ENCODE results near the gene MUC15. TPM values are rescaled to one million over a fixed set of nuclear protein-coding genes. Genes with fewer than 3 reads are reported as not detected.
A peak's percentile ranks its signal among the peaks of the same experiment; 100 is the strongest.
"Not testable (repeated sequence)": the region's sequence is repeated elsewhere in the genome, so short reads cannot be mapped to it uniquely, and the experiment has no call there.

MUC15 gene
- total and polyA plus RNA-seq, 2 donors, result 6.1 to 24.5 TPM

DNA sequence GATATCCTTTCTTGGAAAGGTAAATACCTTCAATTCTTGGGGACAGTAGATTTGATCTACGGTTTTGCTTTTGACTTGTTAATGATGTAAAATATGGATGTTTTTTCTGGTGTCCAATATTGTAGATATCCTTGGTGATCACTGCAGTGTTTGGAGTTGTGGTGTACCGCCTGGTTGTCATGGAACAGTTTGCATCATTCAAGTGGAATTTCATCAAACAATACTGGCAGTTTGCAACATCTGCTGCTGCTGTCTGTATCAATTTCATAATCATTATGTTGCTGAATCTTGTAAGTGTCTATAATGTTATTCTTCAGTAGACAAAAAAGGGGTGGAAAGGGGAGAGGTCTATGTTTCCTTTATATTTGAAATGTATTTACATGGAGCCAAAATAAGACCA is 27.4 kb upstream of the MUC15 start:
- Histone ChIP-seq H3K9me3 (ENCODE audit: control insufficient read depth in 2 of 2, insufficient read depth in 1 of 2, low read length in 1 of 2) (no peaks in the 10 kb centered on the region), H3K4me1 (ENCODE audit: control insufficient read depth in 2 of 2, insufficient read depth in 2 of 2, low read length in 2 of 2) (no peaks in the 10 kb centered on the region), H3K36me3 (ENCODE audit: control insufficient read depth in 2 of 2, insufficient read depth in 2 of 2, low read length in 1 of 2) (no peaks in the 10 kb centered on the region), H3K4me3 (ENCODE audit: low read length in 2 of 2) (no peak overlapping the region), H3K27me3 (ENCODE audit: control insufficient read depth in 2 of 2, insufficient read depth in 1 of 2, low read length in 1 of 2) (no peaks in the 10 kb centered on the region), H3K27ac (ENCODE audit: low read depth in 1 of 2, low read length in 1 of 2) (no peak overlapping the region)
- DNase-seq (ENCODE audit: low read depth in 6 of 9, low spot score in 9 of 9), result no peak
- 90% methylated on average over 2 of the region's 2 CpGs for WGBS

DNA sequence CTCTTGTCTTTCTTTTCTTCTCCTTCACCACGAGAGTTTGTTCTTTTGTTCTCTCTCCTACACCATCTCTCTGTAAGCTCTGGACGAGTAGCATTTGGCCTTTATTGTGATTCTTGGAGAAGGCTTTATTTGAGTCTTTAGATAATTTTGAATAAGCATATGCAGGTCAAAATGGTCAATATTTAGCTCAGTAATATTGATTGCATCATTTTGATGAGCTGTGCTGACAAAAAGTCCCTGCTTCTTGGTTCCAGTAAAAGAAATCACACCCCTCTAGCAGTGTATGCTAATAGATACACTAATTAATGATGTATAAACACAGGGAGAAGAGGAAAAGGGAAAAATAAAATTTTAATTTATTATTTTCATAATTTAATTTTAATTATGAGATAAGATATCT is 25.8 kb upstream of the MUC15 start:
- no peaks in the 10 kb centered on the region for H3K27me3 ChIP-seq (ENCODE audit: control insufficient read depth in 2 of 2, insufficient read depth in 1 of 2, low read length in 1 of 2)
- no peaks in the 10 kb centered on the region for H3K36me3 ChIP-seq (ENCODE audit: control insufficient read depth in 2 of 2, insufficient read depth in 2 of 2, low read length in 1 of 2)
- H3K27ac ChIP-seq (ENCODE audit: low read depth in 1 of 2, low read length in 1 of 2), result no peak overlapping the region
- no peaks in the 10 kb centered on the region for H3K9me3 ChIP-seq (ENCODE audit: control insufficient read depth in 2 of 2, insufficient read depth in 1 of 2, low read length in 1 of 2)
- WGBS, result 93% methylated on average over 2 of the region's 2 CpGs
- no peaks in the 10 kb centered on the region for H3K4me1 ChIP-seq (ENCODE audit: control insufficient read depth in 2 of 2, insufficient read depth in 2 of 2, low read length in 2 of 2)
- H3K4me3 ChIP-seq (ENCODE audit: low read length in 2 of 2), result no peak overlapping the region
- DNase-seq (ENCODE audit: low read depth in 6 of 9, low spot score in 9 of 9), result no peak

DNA sequence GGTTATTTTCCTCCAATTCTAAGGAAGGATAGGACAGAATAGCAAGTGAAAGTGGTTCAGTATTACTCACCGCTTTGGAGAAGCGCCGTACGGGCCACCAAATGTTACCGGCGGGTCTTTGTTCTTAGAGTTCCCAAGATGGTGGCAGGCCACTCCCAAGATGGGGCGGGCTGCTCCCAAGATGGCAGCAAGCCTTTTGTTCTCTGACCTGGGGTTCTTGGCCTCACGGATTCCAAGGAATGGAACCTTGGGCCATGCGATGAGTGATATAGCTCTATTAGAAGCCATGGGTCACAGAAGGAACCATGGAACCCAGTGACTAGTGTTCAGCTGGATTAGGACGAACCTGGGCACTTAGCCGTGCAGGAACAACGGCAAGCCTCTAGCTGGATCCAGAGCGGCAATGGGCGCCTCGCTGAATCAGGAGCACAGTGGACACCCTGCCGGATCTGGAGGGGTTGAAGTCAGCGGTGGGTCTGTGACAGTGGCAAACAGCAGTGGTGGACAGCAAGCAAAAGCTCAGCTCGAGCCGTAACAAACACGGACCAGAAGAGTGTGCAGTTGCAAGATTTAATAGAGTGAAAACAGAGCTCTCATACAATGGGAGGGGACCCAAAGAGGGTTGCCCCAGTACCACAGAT is 25.1 kb upstream of the MUC15 start:
- DNase-seq (ENCODE audit: low read depth in 6 of 9, low spot score in 9 of 9); H3K4me1 ChIP-seq (ENCODE audit: control insufficient read depth in 2 of 2, insufficient read depth in 2 of 2, low read length in 2 of 2): not testable (repeated sequence)
- 94% methylated on average over 20 of the region's 20 CpGs for WGBS

DNA sequence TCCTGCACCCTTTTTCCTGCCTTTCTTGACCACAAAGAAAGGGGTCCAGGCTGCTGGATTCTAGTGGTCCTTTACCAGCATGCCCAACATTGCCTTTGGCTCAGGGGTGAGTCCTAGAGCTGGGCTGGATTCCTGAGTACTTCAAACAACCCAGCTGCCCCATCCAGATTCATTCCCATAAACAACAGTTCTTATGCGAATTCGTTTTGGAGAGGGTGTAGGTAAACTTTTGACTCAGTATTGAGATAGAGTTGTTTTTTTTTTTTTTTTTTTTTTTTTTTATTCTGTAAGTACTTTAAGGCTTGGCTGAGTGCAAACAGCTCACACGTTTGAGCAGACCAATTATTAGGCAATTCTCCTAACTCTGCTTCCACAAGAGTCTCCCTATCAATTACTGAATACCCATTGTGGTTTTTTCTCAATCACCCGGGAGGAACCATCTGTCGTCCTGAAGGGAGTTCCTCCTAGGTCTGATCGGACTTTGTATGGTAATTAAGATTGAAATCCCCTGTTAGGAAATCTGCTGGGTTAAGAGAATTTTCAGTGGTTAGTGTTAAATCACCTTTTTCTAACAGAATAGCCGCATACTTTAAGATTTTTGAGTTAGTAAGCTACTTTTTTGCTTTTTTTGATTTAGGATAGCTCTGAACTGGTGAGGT is 23.3 kb upstream of the MUC15 start:
- H3K9me3 ChIP-seq (ENCODE audit: control insufficient read depth in 2 of 2, insufficient read depth in 1 of 2, low read length in 1 of 2); H3K27me3 ChIP-seq (ENCODE audit: control insufficient read depth in 2 of 2, insufficient read depth in 1 of 2, low read length in 1 of 2); H3K4me3 ChIP-seq (ENCODE audit: low read length in 2 of 2); DNase-seq (ENCODE audit: low read depth in 6 of 9, low spot score in 9 of 9); H3K27ac ChIP-seq (ENCODE audit: low read depth in 1 of 2, low read length in 1 of 2); H3K4me1 ChIP-seq (ENCODE audit: control insufficient read depth in 2 of 2, insufficient read depth in 2 of 2, low read length in 2 of 2); H3K36me3 ChIP-seq (ENCODE audit: control insufficient read depth in 2 of 2, insufficient read depth in 2 of 2, low read length in 1 of 2): not testable (repeated sequence)
- WGBS, result 31% methylated on average over 7 of the region's 7 CpGs

More for the DNA sequence above, 25.1 kb upstream of the MUC15 start:
- not testable (repeated sequence) for H3K36me3 ChIP-seq (ENCODE audit: control insufficient read depth in 2 of 2, insufficient read depth in 2 of 2, low read length in 1 of 2); H3K4me3 ChIP-seq (ENCODE audit: low read length in 2 of 2); H3K9me3 ChIP-seq (ENCODE audit: control insufficient read depth in 2 of 2, insufficient read depth in 1 of 2, low read length in 1 of 2); H3K27ac ChIP-seq (ENCODE audit: low read depth in 1 of 2, low read length in 1 of 2); H3K27me3 ChIP-seq (ENCODE audit: control insufficient read depth in 2 of 2, insufficient read depth in 1 of 2, low read length in 1 of 2)

DNA sequence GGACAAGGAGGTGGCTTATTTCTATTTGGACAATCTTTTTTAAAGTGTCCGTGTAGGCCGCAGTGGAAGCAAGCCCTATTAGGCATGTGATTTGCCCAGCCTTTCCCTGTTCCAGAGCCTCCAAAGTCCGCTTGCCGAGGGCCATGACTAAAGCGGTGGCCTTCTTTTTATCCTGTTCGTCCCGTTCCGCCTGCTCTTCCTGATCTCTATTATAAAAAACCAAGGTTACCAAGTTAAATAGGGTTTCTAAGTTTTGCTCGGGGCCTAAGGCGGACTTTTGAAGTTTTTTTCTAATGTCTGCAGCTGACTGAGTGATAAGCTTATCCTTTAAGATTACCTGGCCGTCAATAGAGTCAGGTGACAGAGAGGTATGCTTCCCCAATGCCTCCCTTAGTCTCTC is 21.6 kb upstream of the MUC15 start:
- Histone ChIP-seq H3K36me3 (ENCODE audit: control insufficient read depth in 2 of 2, insufficient read depth in 2 of 2, low read length in 1 of 2) (no peaks in the 10 kb centered on the region), H3K4me3 (ENCODE audit: low read length in 2 of 2) (no peak overlapping the region), H3K27ac (ENCODE audit: low read depth in 1 of 2, low read length in 1 of 2) (no peak overlapping the region), H3K9me3 (ENCODE audit: control insufficient read depth in 2 of 2, insufficient read depth in 1 of 2, low read length in 1 of 2) (no peaks in the 10 kb centered on the region), H3K27me3 (ENCODE audit: control insufficient read depth in 2 of 2, insufficient read depth in 1 of 2, low read length in 1 of 2) (no peaks in the 10 kb centered on the region), H3K4me1 (ENCODE audit: control insufficient read depth in 2 of 2, insufficient read depth in 2 of 2, low read length in 2 of 2) (no peaks in the 10 kb centered on the region)
- WGBS, result 85% methylated on average over 11 of the region's 11 CpGs
- no peak for DNase-seq (ENCODE audit: low read depth in 6 of 9, low spot score in 9 of 9)

DNA sequence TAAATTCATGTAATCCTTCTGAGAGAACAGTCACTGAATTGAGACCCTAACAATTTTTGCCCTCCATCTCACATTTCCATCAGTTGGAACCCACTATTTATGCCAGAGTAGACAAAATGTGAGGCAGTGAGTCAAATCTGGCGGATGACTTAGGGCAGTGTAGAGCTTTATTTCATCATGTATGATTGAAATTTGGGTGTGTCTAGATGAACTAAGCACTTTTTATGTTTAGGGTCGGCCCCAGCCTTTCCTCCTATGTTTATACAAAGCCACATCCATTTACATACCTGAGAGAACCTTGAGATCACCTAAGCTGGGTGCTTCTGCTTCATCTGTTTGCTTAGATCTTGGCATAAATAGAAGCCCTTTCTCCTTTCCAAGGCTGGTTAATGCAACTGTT is 15.0 kb upstream of the MUC15 start:
- no peaks in the 10 kb centered on the region for H3K36me3 ChIP-seq (ENCODE audit: control insufficient read depth in 2 of 2, insufficient read depth in 2 of 2, low read length in 1 of 2)
- H3K9me3 ChIP-seq (ENCODE audit: control insufficient read depth in 2 of 2, insufficient read depth in 1 of 2, low read length in 1 of 2), result no peaks in the 10 kb centered on the region
- DNase-seq (ENCODE audit: low read depth in 6 of 9, low spot score in 9 of 9), result no peak
- no peaks in the 10 kb centered on the region for H3K4me1 ChIP-seq (ENCODE audit: control insufficient read depth in 2 of 2, insufficient read depth in 2 of 2, low read length in 2 of 2)
- no peaks in the 10 kb centered on the region for H3K27me3 ChIP-seq (ENCODE audit: control insufficient read depth in 2 of 2, insufficient read depth in 1 of 2, low read length in 1 of 2)
- H3K4me3 ChIP-seq (ENCODE audit: low read length in 2 of 2), result no peak overlapping the region
- no peak overlapping the region for H3K27ac ChIP-seq (ENCODE audit: low read depth in 1 of 2, low read length in 1 of 2)
- 78% methylated on average over 2 of the region's 2 CpGs for WGBS

DNA sequence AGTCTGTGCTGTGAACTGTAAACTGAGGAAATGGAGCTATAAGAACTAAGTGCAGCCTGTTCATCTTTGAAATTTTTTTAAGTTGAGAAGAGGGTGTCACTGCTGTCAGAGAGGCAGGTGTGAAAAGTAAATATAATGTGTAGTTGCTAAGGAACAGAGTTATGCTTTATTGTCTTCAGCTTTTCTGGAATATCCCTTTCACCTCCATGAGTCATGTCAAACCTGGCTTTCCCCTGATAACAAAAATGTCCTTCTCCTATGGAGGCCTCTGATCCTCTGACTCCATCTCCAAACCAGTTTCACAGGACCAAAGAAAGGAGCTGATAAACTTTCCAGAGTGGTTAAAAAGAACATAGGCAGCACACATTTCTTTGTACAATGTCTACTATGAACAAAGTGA is 12.8 kb upstream of the MUC15 start:
- Histone ChIP-seq H3K4me1 (ENCODE audit: control insufficient read depth in 2 of 2, insufficient read depth in 2 of 2, low read length in 2 of 2) (no peaks in the 10 kb centered on the region), H3K9me3 (ENCODE audit: control insufficient read depth in 2 of 2, insufficient read depth in 1 of 2, low read length in 1 of 2) (no peaks in the 10 kb centered on the region), H3K27me3 (ENCODE audit: control insufficient read depth in 2 of 2, insufficient read depth in 1 of 2, low read length in 1 of 2) (no peaks in the 10 kb centered on the region), H3K36me3 (ENCODE audit: control insufficient read depth in 2 of 2, insufficient read depth in 2 of 2, low read length in 1 of 2) (no peaks in the 10 kb centered on the region), H3K27ac (ENCODE audit: low read depth in 1 of 2, low read length in 1 of 2) (peak overlapping the region in 1 of 2 donors; percentile 18), H3K4me3 (ENCODE audit: low read length in 2 of 2) (no peak overlapping the region)
- peak in 1 of 9 donors; percentile 4 for DNase-seq (ENCODE audit: low read depth in 6 of 9, low spot score in 9 of 9)

DNA sequence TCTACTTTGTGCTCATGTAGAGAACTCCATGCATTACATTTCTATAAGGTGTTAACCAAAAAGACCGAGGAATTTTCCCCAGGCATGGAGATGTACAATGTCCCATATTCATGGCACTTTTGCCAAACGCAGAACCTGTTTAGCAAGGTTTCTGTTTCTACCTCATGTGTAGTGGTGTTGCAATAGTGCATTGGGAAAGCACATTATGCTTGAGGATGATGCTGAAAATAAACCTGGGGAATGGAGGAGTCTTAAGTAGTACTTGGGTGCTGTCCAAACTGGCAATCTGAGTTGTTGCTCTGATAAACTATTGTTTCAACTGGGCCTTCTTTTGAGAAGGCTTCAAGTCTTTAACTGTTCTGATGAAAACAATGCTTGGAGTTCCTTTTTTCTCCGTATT is 11.5 kb upstream of the MUC15 start:
- H3K9me3 ChIP-seq (ENCODE audit: control insufficient read depth in 2 of 2, insufficient read depth in 1 of 2, low read length in 1 of 2), result no peaks in the 10 kb centered on the region
- no peaks in the 10 kb centered on the region for H3K36me3 ChIP-seq (ENCODE audit: control insufficient read depth in 2 of 2, insufficient read depth in 2 of 2, low read length in 1 of 2)
- H3K4me1 ChIP-seq (ENCODE audit: control insufficient read depth in 2 of 2, insufficient read depth in 2 of 2, low read length in 2 of 2), result no peaks in the 10 kb centered on the region
- H3K27ac ChIP-seq (ENCODE audit: low read depth in 1 of 2, low read length in 1 of 2), result peak overlapping the region in 1 of 2 donors; percentile 58
- no peaks in the 10 kb centered on the region for H3K27me3 ChIP-seq (ENCODE audit: control insufficient read depth in 2 of 2, insufficient read depth in 1 of 2, low read length in 1 of 2)
- 72% methylated on average over 3 of the region's 3 CpGs for WGBS
- DNase-seq (ENCODE audit: low read depth in 6 of 9, low spot score in 9 of 9), result peak in 2 of 9 donors; percentile 4 to 35
- H3K4me3 ChIP-seq (ENCODE audit: low read length in 2 of 2), result no peak overlapping the region

DNA sequence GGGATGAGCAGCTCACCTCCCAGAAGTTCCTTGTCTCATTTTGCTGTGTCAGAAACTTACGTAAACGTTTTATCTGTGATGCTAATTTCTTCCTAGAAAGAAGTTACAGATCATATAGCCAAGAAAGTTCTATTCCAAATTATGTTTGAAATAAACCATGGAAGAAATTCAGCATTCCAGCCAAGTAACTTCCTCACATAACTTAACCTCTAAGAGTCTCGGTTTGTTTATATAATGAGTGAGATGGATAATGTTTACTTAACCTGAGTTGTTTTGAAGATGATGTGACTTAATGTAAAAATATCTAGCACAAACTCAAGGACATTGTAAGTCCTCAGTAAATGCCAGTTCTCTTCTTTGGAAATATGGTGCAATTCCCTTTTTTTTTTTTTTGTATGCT is 8.9 kb upstream of the MUC15 start:
- 85% methylated on average over 3 of the region's 3 CpGs for WGBS
- Histone ChIP-seq H3K36me3 (ENCODE audit: control insufficient read depth in 2 of 2, insufficient read depth in 2 of 2, low read length in 1 of 2) (no peaks in the 10 kb centered on the region), H3K27me3 (ENCODE audit: control insufficient read depth in 2 of 2, insufficient read depth in 1 of 2, low read length in 1 of 2) (no peaks in the 10 kb centered on the region), H3K4me1 (ENCODE audit: control insufficient read depth in 2 of 2, insufficient read depth in 2 of 2, low read length in 2 of 2) (no peaks in the 10 kb centered on the region), H3K9me3 (ENCODE audit: control insufficient read depth in 2 of 2, insufficient read depth in 1 of 2, low read length in 1 of 2) (no peaks in the 10 kb centered on the region), H3K27ac (ENCODE audit: low read depth in 1 of 2, low read length in 1 of 2) (no peak overlapping the region), H3K4me3 (ENCODE audit: low read length in 2 of 2) (no peak overlapping the region)
- DNase-seq (ENCODE audit: low read depth in 6 of 9, low spot score in 9 of 9), result no peak

Measured in thymus (tissue), 11 donors.